HepG2 (cell line): Measurements from ENCODE around the gene INF2. TPM values are rescaled to one million over a fixed set of nuclear protein-coding genes. Genes with fewer than 3 reads are reported as not detected.

Source experiments
- AGO2 ChIP-seq: fragments of 200-400 bp; formaldehyde crosslinking; optimal IDR thresholded peaks from 2 replicates; pipeline ENCODE3; 2017; ENCODE audit warnings: mild to moderate bottlenecking, low read depth, low read length, moderate library complexity
- ARNT ChIP-seq: fragments of 450-650 bp; IDR thresholded peaks from 2 replicates; pipeline ENCODE4 v1.6.1; 2017
- BORCS8-MEF2B ChIP-seq: sonication (generic); formaldehyde crosslinking; IDR thresholded peaks from 2 replicates; pipeline ENCODE4 v1.8.0; 2022; ENCODE audit warnings: mild to moderate bottlenecking, missing genetic modification reagents
- CCAR2 ChIP-seq: fragments of 200-400 bp; formaldehyde crosslinking; optimal IDR thresholded peaks from 2 replicates; pipeline ENCODE3; 2018; ENCODE audit warnings: low read depth, mild to moderate bottlenecking, low read length, moderate library complexity
- CCDC6 ChIP-seq: sonication (generic); formaldehyde crosslinking; IDR thresholded peaks from 2 replicates; pipeline ENCODE4 v1.8.1; 2022; ENCODE audit warnings: mild to moderate bottlenecking, missing genetic modification reagents, moderate library complexity
- CHD4 ChIP-seq: fragments of 200-600 bp; sonication (generic); IDR thresholded peaks from 2 replicates; pipeline ENCODE4 v1.7.0; 2017; ENCODE audit warnings: mild to moderate bottlenecking, low read length, borderline replicate concordance
- ESRRA ChIP-seq: sonication (generic); formaldehyde crosslinking; IDR thresholded peaks from 2 replicates; pipeline ENCODE4 v1.5.1; 2020; ENCODE audit warnings: mild to moderate bottlenecking, low read depth, missing genetic modification reagents
- GZF1 ChIP-seq: sonication (generic); formaldehyde crosslinking; IDR thresholded peaks from 2 replicates; pipeline ENCODE4 v1.5.1; 2020; ENCODE audit warnings: mild to moderate bottlenecking, missing genetic modification reagents
- HCFC1 ChIP-seq: fragments of 150-350 bp; IDR thresholded peaks from 2 replicates; pipeline ENCODE4 v1.6.1; 2014; ENCODE audit warnings: low read depth, low read length
- KAT7 ChIP-seq: IDR thresholded peaks from 2 replicates; pipeline ENCODE4 v1.6.1; 2018; ENCODE audit warnings: borderline replicate concordance, missing compliant biosample characterization
- NCOA5 ChIP-seq: sonication (generic); formaldehyde crosslinking; IDR thresholded peaks from 2 replicates; pipeline ENCODE4 v1.4.0; 2020; ENCODE audit warnings: missing genetic modification reagents
- NR2C2 ChIP-seq: sonication (generic); formaldehyde crosslinking; IDR thresholded peaks from 2 replicates; pipeline ENCODE4 v1.4.0; 2020; ENCODE audit warnings: missing genetic modification reagents, mild to moderate bottlenecking, moderate library complexity, borderline replicate concordance
- REL ChIP-seq: sonication (generic); formaldehyde crosslinking; conservative IDR thresholded peaks from 2 replicates; pipeline ENCODE4 v1.8.0; 2022; ENCODE audit warnings: mild to moderate bottlenecking, missing genetic modification reagents, moderate library complexity
- RFXANK ChIP-seq: IDR thresholded peaks from 2 replicates; pipeline ENCODE4 v1.6.1; 2016
- TBX2 ChIP-seq: sonication (generic); formaldehyde crosslinking; IDR thresholded peaks from 2 replicates; pipeline ENCODE4 v1.5.0; 2020; ENCODE audit warnings: missing genetic modification reagents, mild to moderate bottlenecking, borderline replicate concordance
- TRIM24 ChIP-seq: sonication (generic); formaldehyde crosslinking; IDR thresholded peaks from 2 replicates; pipeline ENCODE4 v1.8.0; 2022; ENCODE audit warnings: mild to moderate bottlenecking, missing genetic modification reagents
- ZNF207 ChIP-seq: fragments of 450-650 bp; IDR thresholded peaks from 2 replicates; pipeline ENCODE4 v1.6.1; 2016; ENCODE audit warnings: antibody characterized with exemption, borderline replicate concordance
- ZNF431 ChIP-seq: sonication (generic); formaldehyde crosslinking; IDR thresholded peaks from 2 replicates; pipeline ENCODE4 v1.9.0; 2022; ENCODE audit warnings: missing genetic modification reagents, low read depth, mild to moderate bottlenecking, borderline replicate concordance
- ZNF441 ChIP-seq: sonication (generic); formaldehyde crosslinking; IDR thresholded peaks from 2 replicates; pipeline ENCODE4 v1.7.0; 2021; ENCODE audit warnings: missing genetic modification reagents, borderline replicate concordance
- ZNF503 ChIP-seq: sonication (generic); formaldehyde crosslinking; IDR thresholded peaks from 2 replicates; pipeline ENCODE4 v1.4.0; 2020; ENCODE audit warnings: missing genetic modification reagents
- ZNF556 ChIP-seq: sonication (generic); formaldehyde crosslinking; IDR thresholded peaks from 2 replicates; pipeline ENCODE4 v1.4.0; 2020; ENCODE audit warnings: mild to moderate bottlenecking, missing genetic modification reagents, borderline replicate concordance
- ZNF670 ChIP-seq: sonication (generic); formaldehyde crosslinking; IDR thresholded peaks from 2 replicates; pipeline ENCODE4 v1.8.0; 2022; ENCODE audit warnings: mild to moderate bottlenecking, missing genetic modification reagents, borderline replicate concordance
- ZNF775 ChIP-seq: sonication (generic); formaldehyde crosslinking; IDR thresholded peaks from 2 replicates; pipeline ENCODE4 v1.4.0; 2020; ENCODE audit warnings: missing genetic modification reagents, mild to moderate bottlenecking, moderate library complexity, borderline replicate concordance
- ZNF781 ChIP-seq: sonication (generic); formaldehyde crosslinking; IDR thresholded peaks from 2 replicates; pipeline ENCODE4 v1.5.1; 2020; ENCODE audit warnings: borderline replicate concordance, mild to moderate bottlenecking, missing genetic modification reagents; ENCODE audit errors: not compliant biosample characterization
- ZSCAN30 ChIP-seq: sonication (generic); formaldehyde crosslinking; IDR thresholded peaks from 2 replicates; pipeline ENCODE4 v1.5.0; 2020; ENCODE audit warnings: mild to moderate bottlenecking, missing genetic modification reagents
- ZSCAN9 ChIP-seq: IDR thresholded peaks from 2 replicates; pipeline ENCODE4 v1.6.1; 2016; ENCODE audit warnings: borderline replicate concordance
- polyA plus RNA-seq, 8 experiments: library from polyadenylated mRNA; depleted of rRNA in 3 of 8; stranded (reverse) in 7 of 8; unstranded in 1 of 8; fragments of >200 nt; fragmentation: Illumina TruSeq in 4 of 8; extraction: Trizol in 4 of 8; gene quantifications; 2 replicates each; pipeline versions ENCODE4 v1.2.1 to v1.2.3, GENCODE V29; 2011 to 2016; ENCODE audit warnings: low read depth in 4 of 8, missing spikeins in 1 of 8, mixed read lengths in 1 of 8; ENCODE audit not compliant: insufficient read depth in 1 of 8
- total RNA-seq, 5 experiments: library from RNA; depleted of rRNA; stranded (reverse); fragments of >200 nt; fragmentation: Illumina TruSeq; extraction: Trizol; gene quantifications; 2 replicates each; pipeline ENCODE4 v1.2.3, GENCODE V29; 2016; ENCODE audit warnings: low read depth in 1 of 5
- TF ChIP-seq, protein P1 (sequence below): sonication (generic); formaldehyde crosslinking; IDR thresholded peaks from 2 replicates; pipeline ENCODE4 v1.5.0; 2020; ENCODE audit warnings: mild to moderate bottlenecking, missing genetic modification reagents
- TF ChIP-seq, protein P2 (sequence below): IDR thresholded peaks from 2 replicates; pipeline ENCODE4 v1.6.1; 2016; ENCODE audit warnings: missing compliant biosample characterization, missing genetic modification reagents, borderline replicate concordance

Gene INF2
- total and polyA plus RNA-seq, 2 of the 13 experiments (the other 11 are each of a cell fraction or from before 2014, with no cell fraction given): 16.4 to 26.4 TPM

GRCh38 chr14:104754213-104754851 is 64.9 kb downstream of the INF2 start (continued):
- TF ChIP-seq, protein P1, sequence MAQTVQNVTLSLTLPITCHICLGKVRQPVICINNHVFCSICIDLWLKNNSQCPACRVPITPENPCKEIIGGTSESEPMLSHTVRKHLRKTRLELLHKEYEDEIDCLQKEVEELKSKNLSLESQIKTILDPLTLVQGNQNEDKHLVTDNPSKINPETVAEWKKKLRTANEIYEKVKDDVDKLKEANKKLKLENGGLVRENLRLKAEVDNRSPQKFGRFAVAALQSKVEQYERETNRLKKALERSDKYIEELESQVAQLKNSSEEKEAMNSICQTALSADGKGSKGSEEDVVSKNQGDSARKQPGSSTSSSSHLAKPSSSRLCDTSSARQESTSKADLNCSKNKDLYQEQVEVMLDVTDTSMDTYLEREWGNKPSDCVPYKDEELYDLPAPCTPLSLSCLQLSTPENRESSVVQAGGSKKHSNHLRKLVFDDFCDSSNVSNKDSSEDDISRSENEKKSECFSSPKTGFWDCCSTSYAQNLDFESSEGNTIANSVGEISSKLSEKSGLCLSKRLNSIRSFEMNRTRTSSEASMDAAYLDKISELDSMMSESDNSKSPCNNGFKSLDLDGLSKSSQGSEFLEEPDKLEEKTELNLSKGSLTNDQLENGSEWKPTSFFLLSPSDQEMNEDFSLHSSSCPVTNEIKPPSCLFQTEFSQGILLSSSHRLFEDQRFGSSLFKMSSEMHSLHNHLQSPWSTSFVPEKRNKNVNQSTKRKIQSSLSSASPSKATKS (CRISPR knock-in tag): no peak
- TF ChIP-seq ARNT (no peak), ZNF670 (no peak), GZF1 (CRISPR knock-in tag) (no peak), REL (CRISPR knock-in tag) (no peak), CCDC6 (0 out of 2 replicates have a peak, but pooled peaks have one; percentile 32), ZNF431 (CRISPR knock-in tag) (no peak), KAT7 (no peak), AGO2 (no peak), BORCS8-MEF2B (CRISPR knock-in tag) (peak; percentile 6; the same call in 1 of the 2 replicates), ZNF781 (CRISPR knock-in tag) (no peak), ZSCAN30 (CRISPR knock-in tag) (no peak), HCFC1 (no peak), ZSCAN9 (CRISPR knock-in tag) (no peak), TBX2 (CRISPR knock-in tag) (0 out of 2 replicates have a peak, but pooled peaks have one; percentile 16), ZNF503 (CRISPR knock-in tag) (no peak), ZNF556 (CRISPR knock-in tag) (no peak), CCAR2 (no peak), TRIM24 (CRISPR knock-in tag) (no peak), ESRRA (CRISPR knock-in tag) (no peak), NCOA5 (CRISPR knock-in tag) (no peak), RFXANK (CRISPR knock-in tag) (no peak), CHD4 (no peak), NR2C2 (CRISPR knock-in tag) (no peak), ZNF441 (CRISPR knock-in tag) (no peak), ZNF207 (no peak), ZNF775 (CRISPR knock-in tag) (no peak)
- TF ChIP-seq, protein P2, sequence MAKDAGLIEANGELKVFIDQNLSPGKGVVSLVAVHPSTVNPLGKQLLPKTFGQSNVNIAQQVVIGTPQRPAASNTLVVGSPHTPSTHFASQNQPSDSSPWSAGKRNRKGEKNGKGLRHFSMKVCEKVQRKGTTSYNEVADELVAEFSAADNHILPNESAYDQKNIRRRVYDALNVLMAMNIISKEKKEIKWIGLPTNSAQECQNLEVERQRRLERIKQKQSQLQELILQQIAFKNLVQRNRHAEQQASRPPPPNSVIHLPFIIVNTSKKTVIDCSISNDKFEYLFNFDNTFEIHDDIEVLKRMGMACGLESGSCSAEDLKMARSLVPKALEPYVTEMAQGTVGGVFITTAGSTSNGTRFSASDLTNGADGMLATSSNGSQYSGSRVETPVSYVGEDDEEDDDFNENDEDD (CRISPR knock-in tag): no peak
